Measurements from ENCODE around the gene MRPL33.

GRCh38 chr2:27828305-27828704 is 56.8 kb downstream of the MRPL33 start:
- TF ChIP-seq MXI1 (conservative IDR thresholded peaks at IDR 0.05; ENCODE audit: poor library complexity, severe bottlenecking) (no peak), POLR2AphosphoS5 (IDR thresholded peaks at IDR 0.05) (no peak), CTCF (IDR thresholded peaks at IDR 0.05; ENCODE audit: poor library complexity, severe bottlenecking) (no peak), EP300 (conservative IDR thresholded peaks at IDR 0.05; ENCODE audit: poor library complexity, severe bottlenecking) (no peak), RAD21 (conservative IDR thresholded peaks at IDR 0.05) (no peak), REST (IDR thresholded peaks at IDR 0.05; ENCODE audit: borderline replicate concordance) (no peak), EZH2 (IDR thresholded peaks at IDR 0.05; ENCODE audit: borderline replicate concordance, insufficient read depth, low read length, poor library complexity, severe bottlenecking) (no peak), TAF1 (IDR thresholded peaks at IDR 0.05; ENCODE audit: low read depth) (no peak), SMC3 (conservative IDR thresholded peaks at IDR 0.05; ENCODE audit: poor library complexity) (no peak)

Measured in neural cell (in vitro differentiated cells).